WTC11 (cell line): ENCODE results near the gene MITF. TPM values are rescaled to one million over a fixed set of nuclear protein-coding genes. Genes with fewer than 3 reads are reported as not detected.

ENCODE experiments used
- ATAC-seq: fragments of 200-7000 bp; cut with Tn5 transposase; 2 replicates; pipeline ENCODE4 v1.10.0; 2021; ENCODE audit warnings: mild to moderate bottlenecking, moderate library complexity
- CTCF ChIA-PET: fragments of 300-600 bp; sonication (Branson Sonifier 250); formaldehyde crosslinking; loops from one replicate; lab custom pipeline; 2021; ENCODE audit warnings: antibody characterized with exemption; lab: Charles Lee
- POLR2A ChIA-PET: fragments of 350-600 bp; sonication (Branson Sonifier 250); formaldehyde crosslinking; loops from one replicate; lab custom pipeline; 2021; ENCODE audit warnings: antibody characterized with exemption; lab: Charles Lee
- DNase-seq: peaks from one replicate; pipeline ENCODE4 v3.0.0; 2021; ENCODE audit warnings: low spot score
- H3K27ac Mint-ChIP-seq: 2 replicates; pipeline ENCODE4 v1.8.0; 2021; ENCODE audit warnings: mixed read lengths
- H3K27me3 Mint-ChIP-seq: 2 replicates; pipeline ENCODE4 v1.8.0; 2021; ENCODE audit warnings: low read depth, mild to moderate bottlenecking, moderate library complexity, mixed read lengths
- H3K36me3 Mint-ChIP-seq: 2 replicates; pipeline ENCODE4 v1.8.0; 2021; ENCODE audit warnings: mixed read lengths
- H3K4me1 Mint-ChIP-seq: 2 replicates; pipeline ENCODE4 v1.8.0; 2022; ENCODE audit warnings: mixed read lengths
- H3K4me3 Mint-ChIP-seq: 2 replicates; pipeline ENCODE4 v1.8.0; 2021; ENCODE audit warnings: mild to moderate bottlenecking, moderate library complexity, mixed read lengths
- H3K9me3 Mint-ChIP-seq: 2 replicates; pipeline ENCODE4 v1.8.0; 2021; ENCODE audit warnings: mixed read lengths
- ATF1 ChIP-seq: sonication (generic); formaldehyde crosslinking; IDR thresholded peaks from 2 replicates; pipeline ENCODE4 v1.8.1; 2023; ENCODE audit warnings: mild to moderate bottlenecking, moderate library complexity, missing genetic modification reagents
- CREB1 ChIP-seq: sonication (generic); formaldehyde crosslinking; IDR thresholded peaks from 2 replicates; pipeline ENCODE4 v1.8.0; 2023; ENCODE audit warnings: mild to moderate bottlenecking, missing genetic modification reagents
- ESRRA ChIP-seq: sonication (generic); formaldehyde crosslinking; IDR thresholded peaks from 2 replicates; pipeline ENCODE4 v1.8.1; 2022; ENCODE audit warnings: mild to moderate bottlenecking, missing genetic modification reagents, borderline replicate concordance
- GABPB1 ChIP-seq: sonication (generic); formaldehyde crosslinking; IDR thresholded peaks from 2 replicates; pipeline ENCODE4 v1.8.1; 2023; ENCODE audit warnings: mild to moderate bottlenecking, missing genetic modification reagents
- HMGA2 ChIP-seq: fragments of 250-450 bp; sonication (Bioruptor Pico); IDR thresholded peaks from 2 replicates; pipeline ENCODE4 v1.4.0; 2021; ENCODE audit warnings: mild to moderate bottlenecking, moderate library complexity
- JAZF1 ChIP-seq: fragments of 250-450 bp; sonication (Bioruptor Pico); IDR thresholded peaks from 2 replicates; pipeline ENCODE4 v1.9.0; 2021; ENCODE audit warnings: moderate library complexity, mild to moderate bottlenecking, inconsistent platforms
- JUN ChIP-seq: sonication (generic); formaldehyde crosslinking; IDR thresholded peaks from 2 replicates; pipeline ENCODE4 v1.8.0; 2023; ENCODE audit warnings: mild to moderate bottlenecking, missing genetic modification reagents
- KAT7 ChIP-seq: sonication (generic); formaldehyde crosslinking; IDR thresholded peaks from 2 replicates; pipeline ENCODE4 v1.8.1; 2023; ENCODE audit warnings: missing genetic modification reagents, mild to moderate bottlenecking, borderline replicate concordance
- NFYB ChIP-seq: sonication (generic); formaldehyde crosslinking; conservative IDR thresholded peaks from 2 replicates; pipeline ENCODE4 v1.8.0; 2022; ENCODE audit warnings: low read depth, missing genetic modification reagents
- RELA ChIP-seq: sonication (generic); formaldehyde crosslinking; IDR thresholded peaks from 2 replicates; pipeline ENCODE4 v1.8.1; 2022; ENCODE audit warnings: missing genetic modification reagents, mild to moderate bottlenecking, borderline replicate concordance
- TEAD4 ChIP-seq: sonication (generic); formaldehyde crosslinking; IDR thresholded peaks from 2 replicates; pipeline ENCODE4 v1.8.0; 2022; ENCODE audit warnings: mild to moderate bottlenecking, missing genetic modification reagents
- ZNF121 ChIP-seq: sonication (generic); formaldehyde crosslinking; IDR thresholded peaks from 2 replicates; pipeline ENCODE4 v1.8.0; 2023; ENCODE audit warnings: missing genetic modification reagents
- ZNF423 ChIP-seq: fragments of 250-450 bp; sonication (Bioruptor Pico); IDR thresholded peaks from 2 replicates; pipeline ENCODE4 v2.1.2; 2022; ENCODE audit warnings: mild to moderate bottlenecking, moderate library complexity
- ZNF671 ChIP-seq: fragments of 250-450 bp; sonication (Bioruptor Pico); IDR thresholded peaks from 2 replicates; pipeline ENCODE4 v1.8.0; 2021; ENCODE audit warnings: mild to moderate bottlenecking
- total RNA-seq: library from RNA; stranded (reverse); gene quantifications from 3 replicates; pipeline ENCODE4 v1.2.3, GENCODE V29; 2021
- TF ChIP-seq, protein P1 (sequence below): fragments of 250-450 bp; sonication (Bioruptor Pico); IDR thresholded peaks from 2 replicates; pipeline ENCODE4 v1.9.0; 2021; ENCODE audit warnings: mild to moderate bottlenecking, borderline replicate concordance
- TF ChIP-seq, protein P2 (sequence below): sonication (generic); formaldehyde crosslinking; IDR thresholded peaks from 2 replicates; pipeline ENCODE4 v1.8.0; 2022; ENCODE audit warnings: mild to moderate bottlenecking, missing genetic modification reagents
- TF ChIP-seq, protein P3 (sequence below): sonication (generic); formaldehyde crosslinking; IDR thresholded peaks from 2 replicates; pipeline ENCODE4 v1.8.1; 2022; ENCODE audit warnings: missing genetic modification reagents, borderline replicate concordance
- TF ChIP-seq, protein P4 (sequence below): sonication (generic); formaldehyde crosslinking; IDR thresholded peaks from 2 replicates; pipeline ENCODE4 v1.8.0; 2023; ENCODE audit warnings: missing genetic modification reagents, mild to moderate bottlenecking, borderline replicate concordance

The MITF gene
- total RNA-seq, 1 experiment from 2014 or later = 1.3 TPM

DNA sequence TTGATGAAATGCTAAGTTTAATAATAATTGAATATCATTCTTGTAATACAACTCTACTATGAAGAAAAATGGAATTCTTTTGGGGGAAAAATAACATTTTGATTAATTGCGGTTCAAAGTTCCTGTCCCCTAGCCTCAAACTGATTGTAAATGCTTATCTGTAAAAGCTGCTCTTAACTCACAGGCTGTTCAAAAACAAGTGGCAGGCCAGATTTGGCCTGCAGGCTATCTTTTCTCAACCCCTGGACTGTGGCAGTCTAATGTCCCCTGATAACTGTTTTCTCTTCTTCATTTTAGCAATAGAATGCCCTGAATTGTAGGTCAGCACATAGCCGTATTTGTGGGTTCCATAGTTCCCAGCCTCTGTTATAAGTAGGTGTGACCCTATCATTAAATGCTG lies 236.8 kb downstream of the MITF start (continued):
- TF ChIP-seq, protein P1, sequence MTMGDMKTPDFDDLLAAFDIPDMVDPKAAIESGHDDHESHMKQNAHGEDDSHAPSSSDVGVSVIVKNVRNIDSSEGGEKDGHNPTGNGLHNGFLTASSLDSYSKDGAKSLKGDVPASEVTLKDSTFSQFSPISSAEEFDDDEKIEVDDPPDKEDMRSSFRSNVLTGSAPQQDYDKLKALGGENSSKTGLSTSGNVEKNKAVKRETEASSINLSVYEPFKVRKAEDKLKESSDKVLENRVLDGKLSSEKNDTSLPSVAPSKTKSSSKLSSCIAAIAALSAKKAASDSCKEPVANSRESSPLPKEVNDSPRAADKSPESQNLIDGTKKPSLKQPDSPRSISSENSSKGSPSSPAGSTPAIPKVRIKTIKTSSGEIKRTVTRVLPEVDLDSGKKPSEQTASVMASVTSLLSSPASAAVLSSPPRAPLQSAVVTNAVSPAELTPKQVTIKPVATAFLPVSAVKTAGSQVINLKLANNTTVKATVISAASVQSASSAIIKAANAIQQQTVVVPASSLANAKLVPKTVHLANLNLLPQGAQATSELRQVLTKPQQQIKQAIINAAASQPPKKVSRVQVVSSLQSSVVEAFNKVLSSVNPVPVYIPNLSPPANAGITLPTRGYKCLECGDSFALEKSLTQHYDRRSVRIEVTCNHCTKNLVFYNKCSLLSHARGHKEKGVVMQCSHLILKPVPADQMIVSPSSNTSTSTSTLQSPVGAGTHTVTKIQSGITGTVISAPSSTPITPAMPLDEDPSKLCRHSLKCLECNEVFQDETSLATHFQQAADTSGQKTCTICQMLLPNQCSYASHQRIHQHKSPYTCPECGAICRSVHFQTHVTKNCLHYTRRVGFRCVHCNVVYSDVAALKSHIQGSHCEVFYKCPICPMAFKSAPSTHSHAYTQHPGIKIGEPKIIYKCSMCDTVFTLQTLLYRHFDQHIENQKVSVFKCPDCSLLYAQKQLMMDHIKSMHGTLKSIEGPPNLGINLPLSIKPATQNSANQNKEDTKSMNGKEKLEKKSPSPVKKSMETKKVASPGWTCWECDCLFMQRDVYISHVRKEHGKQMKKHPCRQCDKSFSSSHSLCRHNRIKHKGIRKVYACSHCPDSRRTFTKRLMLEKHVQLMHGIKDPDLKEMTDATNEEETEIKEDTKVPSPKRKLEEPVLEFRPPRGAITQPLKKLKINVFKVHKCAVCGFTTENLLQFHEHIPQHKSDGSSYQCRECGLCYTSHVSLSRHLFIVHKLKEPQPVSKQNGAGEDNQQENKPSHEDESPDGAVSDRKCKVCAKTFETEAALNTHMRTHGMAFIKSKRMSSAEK = no peak
- TF ChIP-seq TEAD4 (CRISPR knock-in tag) = no peak
- TF ChIP-seq, all 79 proteins: peak for 0

DNA sequence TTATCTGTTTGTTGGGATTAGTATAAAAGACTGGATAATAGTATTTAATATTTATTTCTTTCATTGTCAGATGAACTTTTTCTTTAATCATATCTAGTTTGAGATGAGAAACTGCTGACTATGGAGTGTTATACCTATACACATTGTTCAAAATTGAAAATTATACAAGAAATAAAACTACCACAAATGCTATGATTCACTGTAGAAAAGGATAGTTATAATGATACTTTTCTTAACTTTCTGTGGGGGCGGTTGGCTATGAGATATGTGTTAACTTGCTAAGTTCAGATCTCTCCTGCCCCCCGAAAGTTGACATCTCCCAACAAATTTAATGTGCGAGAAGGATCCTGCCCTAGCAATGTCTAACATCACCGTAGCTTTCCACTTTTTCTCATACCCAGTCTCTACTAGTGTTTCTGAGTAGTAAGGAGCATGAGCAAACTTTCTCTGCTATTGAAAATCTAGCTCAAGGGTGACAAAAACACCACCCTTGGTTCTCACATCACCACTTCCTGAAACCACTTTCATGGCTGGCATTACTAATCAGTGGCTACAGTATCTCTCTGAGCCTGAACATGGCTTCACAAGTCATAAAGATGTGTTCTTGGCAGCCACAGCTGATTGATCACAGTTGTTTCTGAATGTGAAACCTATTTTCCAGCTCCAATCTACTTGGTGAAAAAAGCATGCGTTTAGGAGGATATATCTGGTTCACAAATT lies 244.4 kb downstream of the MITF start:
- POLR2A ChIA-PET = no interaction called here
- ATAC-seq = no peak
- H3K4me1 Mint-ChIP-seq = peaks cover 11% of the 10 kb centered on the region
- H3K27me3 Mint-ChIP-seq = peaks cover 51% of the 10 kb centered on the region
- H3K36me3 Mint-ChIP-seq = 0 out of 2 replicates have a peak, but pooled peaks cover 2% of the 10 kb centered on the region
- no peak overlapping the region for H3K27ac Mint-ChIP-seq
- H3K4me3 Mint-ChIP-seq = no peak overlapping the region
- CTCF ChIA-PET = no interaction called here
- TF ChIP-seq NFYB (CRISPR knock-in tag) (no peak), ZNF423 (CRISPR knock-in tag) (no peak), GABPB1 (no peak), KAT7 (CRISPR knock-in tag) (no peak), ZNF671 (CRISPR knock-in tag) (no peak), ATF1 (CRISPR knock-in tag) (no peak), ZNF121 (no peak), ESRRA (no peak), CREB1 (CRISPR knock-in tag) (no peak), HMGA2 (CRISPR knock-in tag) (no peak), RELA (CRISPR knock-in tag) (no peak), JUN (CRISPR knock-in tag) (no peak), JAZF1 (CRISPR knock-in tag) (no peak)
- TF ChIP-seq, protein P2, sequence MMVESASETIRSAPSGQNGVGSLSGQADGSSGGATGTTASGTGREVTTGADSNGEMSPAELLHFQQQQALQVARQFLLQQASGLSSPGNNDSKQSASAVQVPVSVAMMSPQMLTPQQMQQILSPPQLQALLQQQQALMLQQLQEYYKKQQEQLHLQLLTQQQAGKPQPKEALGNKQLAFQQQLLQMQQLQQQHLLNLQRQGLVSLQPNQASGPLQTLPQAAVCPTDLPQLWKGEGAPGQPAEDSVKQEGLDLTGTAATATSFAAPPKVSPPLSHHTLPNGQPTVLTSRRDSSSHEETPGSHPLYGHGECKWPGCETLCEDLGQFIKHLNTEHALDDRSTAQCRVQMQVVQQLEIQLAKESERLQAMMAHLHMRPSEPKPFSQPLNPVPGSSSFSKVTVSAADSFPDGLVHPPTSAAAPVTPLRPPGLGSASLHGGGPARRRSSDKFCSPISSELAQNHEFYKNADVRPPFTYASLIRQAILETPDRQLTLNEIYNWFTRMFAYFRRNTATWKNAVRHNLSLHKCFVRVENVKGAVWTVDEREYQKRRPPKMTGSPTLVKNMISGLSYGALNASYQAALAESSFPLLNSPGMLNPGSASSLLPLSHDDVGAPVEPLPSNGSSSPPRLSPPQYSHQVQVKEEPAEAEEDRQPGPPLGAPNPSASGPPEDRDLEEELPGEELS (CRISPR knock-in tag) = no peak
- TF ChIP-seq, protein P3, sequence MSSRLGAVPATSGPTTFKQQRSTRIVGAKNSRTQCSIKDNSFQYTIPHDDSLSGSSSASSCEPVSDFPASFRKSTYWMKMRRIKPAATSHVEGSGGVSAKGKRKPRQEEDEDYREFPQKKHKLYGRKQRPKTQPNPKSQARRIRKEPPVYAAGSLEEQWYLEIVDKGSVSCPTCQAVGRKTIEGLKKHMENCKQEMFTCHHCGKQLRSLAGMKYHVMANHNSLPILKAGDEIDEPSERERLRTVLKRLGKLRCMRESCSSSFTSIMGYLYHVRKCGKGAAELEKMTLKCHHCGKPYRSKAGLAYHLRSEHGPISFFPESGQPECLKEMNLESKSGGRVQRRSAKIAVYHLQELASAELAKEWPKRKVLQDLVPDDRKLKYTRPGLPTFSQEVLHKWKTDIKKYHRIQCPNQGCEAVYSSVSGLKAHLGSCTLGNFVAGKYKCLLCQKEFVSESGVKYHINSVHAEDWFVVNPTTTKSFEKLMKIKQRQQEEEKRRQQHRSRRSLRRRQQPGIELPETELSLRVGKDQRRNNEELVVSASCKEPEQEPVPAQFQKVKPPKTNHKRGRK = no peak
- TF ChIP-seq, protein P4, sequence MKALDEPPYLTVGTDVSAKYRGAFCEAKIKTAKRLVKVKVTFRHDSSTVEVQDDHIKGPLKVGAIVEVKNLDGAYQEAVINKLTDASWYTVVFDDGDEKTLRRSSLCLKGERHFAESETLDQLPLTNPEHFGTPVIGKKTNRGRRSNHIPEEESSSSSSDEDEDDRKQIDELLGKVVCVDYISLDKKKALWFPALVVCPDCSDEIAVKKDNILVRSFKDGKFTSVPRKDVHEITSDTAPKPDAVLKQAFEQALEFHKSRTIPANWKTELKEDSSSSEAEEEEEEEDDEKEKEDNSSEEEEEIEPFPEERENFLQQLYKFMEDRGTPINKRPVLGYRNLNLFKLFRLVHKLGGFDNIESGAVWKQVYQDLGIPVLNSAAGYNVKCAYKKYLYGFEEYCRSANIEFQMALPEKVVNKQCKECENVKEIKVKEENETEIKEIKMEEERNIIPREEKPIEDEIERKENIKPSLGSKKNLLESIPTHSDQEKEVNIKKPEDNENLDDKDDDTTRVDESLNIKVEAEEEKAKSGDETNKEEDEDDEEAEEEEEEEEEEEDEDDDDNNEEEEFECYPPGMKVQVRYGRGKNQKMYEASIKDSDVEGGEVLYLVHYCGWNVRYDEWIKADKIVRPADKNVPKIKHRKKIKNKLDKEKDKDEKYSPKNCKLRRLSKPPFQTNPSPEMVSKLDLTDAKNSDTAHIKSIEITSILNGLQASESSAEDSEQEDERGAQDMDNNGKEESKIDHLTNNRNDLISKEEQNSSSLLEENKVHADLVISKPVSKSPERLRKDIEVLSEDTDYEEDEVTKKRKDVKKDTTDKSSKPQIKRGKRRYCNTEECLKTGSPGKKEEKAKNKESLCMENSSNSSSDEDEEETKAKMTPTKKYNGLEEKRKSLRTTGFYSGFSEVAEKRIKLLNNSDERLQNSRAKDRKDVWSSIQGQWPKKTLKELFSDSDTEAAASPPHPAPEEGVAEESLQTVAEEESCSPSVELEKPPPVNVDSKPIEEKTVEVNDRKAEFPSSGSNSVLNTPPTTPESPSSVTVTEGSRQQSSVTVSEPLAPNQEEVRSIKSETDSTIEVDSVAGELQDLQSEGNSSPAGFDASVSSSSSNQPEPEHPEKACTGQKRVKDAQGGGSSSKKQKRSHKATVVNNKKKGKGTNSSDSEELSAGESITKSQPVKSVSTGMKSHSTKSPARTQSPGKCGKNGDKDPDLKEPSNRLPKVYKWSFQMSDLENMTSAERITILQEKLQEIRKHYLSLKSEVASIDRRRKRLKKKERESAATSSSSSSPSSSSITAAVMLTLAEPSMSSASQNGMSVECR (CRISPR knock-in tag) = no peak
- no peak for DNase-seq
- peaks cover 25% of the 10 kb centered on the region for H3K9me3 Mint-ChIP-seq
